HG03460 (cell line): Measurements from ENCODE around the gene BID.

Experiments
- ATAC-seq: cut with Tn5 transposase; IDR thresholded peaks from one replicate; pipeline ENCODE4 v1.9.1; 2021; ENCODE audit not compliant: unreplicated experiment

BID gene

DNA sequence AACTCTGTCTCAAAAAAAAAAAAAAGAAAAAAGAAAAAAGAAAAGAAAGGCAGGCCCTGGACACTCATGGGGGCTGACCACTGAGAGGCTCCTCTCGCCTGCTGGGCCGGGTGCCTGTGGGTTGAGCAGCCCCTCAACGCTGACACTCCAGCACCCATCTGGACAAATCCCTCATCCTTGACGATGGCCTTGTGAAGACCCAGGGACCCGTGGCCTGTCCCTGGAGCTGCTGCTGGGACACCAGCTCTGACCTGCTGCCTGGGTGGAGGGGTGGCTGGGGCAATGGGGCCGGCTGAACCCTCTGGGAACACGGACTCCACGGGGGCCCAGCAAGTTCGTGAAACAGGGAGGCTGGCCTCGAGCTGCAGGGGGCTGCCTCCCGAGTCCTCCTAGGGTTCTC, 10.5 kb upstream of the BID start:
- ATAC-seq: no peak

DNA sequence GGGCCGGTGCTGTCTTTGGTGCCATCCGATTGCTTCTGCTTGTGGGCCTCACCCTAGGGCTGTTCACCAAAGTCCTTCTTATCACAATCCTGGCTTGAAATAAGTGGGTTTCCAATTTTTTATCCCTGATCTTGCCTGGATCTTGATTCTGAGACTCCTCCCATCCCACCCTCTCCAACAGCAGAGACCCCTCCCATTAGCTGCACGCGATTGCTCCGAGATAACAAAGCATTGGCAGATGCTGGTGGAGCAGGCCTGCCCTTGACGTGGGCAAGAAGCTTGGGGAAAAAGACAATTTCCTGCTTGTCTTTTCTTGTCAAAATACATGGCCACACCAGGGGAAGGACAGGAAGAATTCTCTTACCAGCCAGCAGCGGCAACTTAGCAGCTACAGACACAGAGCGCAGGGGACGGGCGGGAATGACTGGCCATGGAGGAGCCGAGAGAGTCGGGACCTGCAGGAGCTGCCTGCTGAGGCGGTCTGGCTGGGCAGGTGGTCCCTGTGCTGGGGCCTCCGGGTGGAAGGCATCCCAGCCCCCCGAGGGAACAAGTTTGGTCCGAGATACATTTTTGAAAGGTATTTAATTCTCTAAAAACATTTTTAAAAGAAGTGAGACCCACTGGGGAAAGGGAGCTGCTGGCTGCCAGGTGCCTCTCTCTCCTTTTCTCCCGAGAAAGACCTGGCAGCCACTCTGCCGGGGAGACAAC, 9.7 kb upstream of the BID start:
- ATAC-seq: no peak

DNA sequence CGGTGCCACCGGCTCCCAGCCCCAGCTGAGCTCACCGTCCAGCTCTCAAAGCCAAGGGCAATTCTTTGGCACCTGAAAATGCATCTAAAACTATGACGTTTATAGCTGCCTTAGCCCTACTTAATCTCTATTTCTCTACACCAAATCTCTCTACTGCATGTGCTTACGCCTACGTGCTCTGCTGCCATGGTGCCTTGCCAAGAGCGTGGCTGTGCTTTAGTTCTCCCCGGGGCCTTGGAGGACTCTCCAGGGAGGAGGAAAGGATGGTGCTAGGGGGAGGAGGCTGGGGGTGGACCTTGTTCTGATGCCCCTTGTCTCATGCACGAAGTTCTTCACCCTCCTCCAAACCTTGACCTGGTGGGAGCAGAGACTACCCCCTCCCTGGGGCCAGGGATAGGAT, 9.0 kb upstream of the BID start:
- no peak for ATAC-seq

DNA sequence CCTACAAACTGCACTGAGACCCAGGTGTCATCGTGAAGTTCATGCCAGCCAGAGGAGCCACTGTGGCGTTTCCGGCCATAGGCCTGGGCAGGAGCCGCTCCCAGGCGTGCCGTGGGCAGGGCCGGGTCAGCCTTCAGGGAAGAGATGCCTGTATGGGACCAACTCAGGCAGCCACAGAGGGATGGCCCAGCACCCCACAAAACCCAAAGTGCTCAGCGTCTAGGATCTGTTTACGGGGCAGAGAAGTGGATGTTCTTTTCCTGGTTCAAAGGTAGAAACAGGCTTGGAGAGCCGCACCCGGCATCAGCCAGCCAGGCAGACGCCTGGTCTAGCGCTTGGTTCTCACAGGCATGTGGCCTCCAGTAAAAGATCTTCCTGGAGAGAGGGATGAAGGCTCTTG, 8.4 kb upstream of the BID start:
- no peak for ATAC-seq

DNA sequence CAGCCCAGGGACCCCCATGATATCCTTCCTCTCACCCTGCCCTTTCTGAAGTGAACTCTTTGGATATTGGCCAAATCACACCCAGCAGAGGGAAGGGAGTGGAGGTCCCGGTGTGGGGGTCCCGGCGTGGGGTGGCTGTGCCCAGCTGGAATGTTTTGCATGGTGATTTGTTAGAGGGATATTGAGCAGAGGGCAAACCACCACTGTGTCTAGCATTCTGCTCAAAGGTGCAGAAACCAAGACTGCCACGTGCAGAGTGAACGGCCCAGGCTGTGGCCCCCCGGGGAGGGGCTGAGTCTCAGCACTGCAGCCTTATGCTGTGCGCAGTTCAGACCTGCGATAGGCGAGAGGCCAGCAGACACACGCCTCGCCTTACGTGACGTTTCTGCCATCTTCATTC, 7.9 kb upstream of the BID start:
- ATAC-seq: no peak

DNA sequence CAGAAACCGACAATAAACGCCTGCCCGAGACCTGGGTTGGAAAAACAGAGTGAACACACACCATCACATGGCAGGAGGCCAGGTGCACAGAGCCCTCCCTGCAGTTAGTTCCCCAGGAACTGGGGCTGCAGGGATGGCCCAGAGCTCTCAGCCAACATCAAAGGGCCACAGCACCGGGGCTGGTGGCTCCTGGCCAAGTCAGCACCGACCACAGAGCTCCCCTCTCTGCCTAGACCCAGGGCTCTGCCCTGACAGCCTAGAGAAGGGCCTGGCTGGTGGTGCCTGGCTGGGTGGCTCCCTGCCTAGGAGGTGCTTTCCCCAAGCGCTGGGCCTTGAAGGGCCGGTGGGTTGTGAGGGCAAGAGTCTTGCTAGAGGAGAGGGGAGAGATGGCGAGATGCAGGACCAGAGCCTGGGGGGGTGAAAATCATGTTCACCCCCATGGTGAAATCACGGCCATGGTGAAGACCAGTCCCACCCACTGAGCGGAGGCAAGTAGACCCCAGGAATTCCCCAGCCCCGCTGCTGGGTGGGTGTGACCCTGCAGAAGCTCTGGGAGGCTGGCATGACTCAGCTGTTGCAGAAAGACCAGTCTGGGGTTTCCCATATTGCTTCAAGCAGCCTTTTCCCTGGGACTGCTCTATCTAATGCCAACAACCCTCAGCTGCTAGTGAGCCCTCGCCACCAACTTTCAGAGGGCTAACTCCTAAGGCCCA, 7.2 kb upstream of the BID start:
- peak; percentile 34 for ATAC-seq

DNA sequence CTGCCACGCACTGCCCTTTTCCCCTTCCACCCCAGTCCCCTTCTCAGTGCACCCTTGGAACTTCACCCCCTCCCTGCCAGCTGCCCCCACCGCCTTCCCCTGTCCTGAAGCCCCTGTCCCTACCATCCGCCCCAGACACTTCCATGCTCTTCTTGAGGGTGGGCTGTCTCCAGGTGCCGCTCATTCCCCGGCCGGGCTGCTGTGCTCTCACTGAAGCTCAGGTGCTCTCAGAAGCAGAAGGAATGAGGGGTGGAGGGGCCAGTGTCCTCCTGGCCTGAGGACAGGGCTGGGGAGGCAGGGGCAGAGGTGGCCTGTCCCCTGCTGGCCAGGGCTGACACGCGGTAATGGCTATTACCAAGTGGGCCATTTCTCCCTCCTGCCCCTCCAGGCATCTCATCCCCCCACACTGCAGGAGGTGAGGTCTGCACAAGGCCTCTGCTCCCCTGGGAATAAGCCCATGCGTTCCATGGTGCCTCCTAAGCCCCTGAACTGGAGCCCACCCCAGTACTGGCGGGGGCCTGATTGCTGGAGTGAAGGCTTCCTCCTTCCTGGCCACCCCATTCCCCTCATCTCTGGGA, 6.6 kb upstream of the BID start:
- ATAC-seq: no peak

DNA sequence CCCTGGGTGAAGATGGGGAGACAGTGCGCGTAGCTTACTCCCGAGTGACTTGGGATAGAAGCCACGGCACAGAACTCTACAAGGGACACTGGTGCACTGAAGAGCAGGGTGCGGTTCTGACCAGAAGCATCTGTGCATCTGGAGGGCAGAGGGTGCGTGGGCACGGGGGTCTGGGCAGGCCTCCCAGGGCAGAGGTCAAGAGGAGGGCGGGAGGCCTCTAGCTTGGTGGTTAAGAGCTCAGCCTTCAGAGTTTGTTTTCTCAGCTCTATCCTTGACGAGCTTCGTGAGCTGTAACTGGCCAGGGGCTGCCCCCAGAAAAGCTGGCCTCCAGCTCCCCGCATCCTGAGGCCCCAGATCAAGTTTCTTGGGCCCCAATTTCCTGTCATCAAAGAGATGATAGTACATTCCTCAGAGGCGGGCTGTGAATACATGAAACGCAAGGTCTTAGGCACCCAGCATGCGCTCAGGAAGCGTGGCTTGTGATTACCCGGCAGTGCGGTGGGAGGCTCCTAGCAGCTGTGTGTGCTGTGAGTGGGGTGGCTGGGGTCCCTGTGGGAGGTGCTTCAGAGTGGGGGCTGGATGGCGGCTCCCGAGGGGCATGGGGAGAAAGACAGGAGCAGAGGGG, 6.0 kb upstream of the BID start:
- no peak for ATAC-seq

DNA sequence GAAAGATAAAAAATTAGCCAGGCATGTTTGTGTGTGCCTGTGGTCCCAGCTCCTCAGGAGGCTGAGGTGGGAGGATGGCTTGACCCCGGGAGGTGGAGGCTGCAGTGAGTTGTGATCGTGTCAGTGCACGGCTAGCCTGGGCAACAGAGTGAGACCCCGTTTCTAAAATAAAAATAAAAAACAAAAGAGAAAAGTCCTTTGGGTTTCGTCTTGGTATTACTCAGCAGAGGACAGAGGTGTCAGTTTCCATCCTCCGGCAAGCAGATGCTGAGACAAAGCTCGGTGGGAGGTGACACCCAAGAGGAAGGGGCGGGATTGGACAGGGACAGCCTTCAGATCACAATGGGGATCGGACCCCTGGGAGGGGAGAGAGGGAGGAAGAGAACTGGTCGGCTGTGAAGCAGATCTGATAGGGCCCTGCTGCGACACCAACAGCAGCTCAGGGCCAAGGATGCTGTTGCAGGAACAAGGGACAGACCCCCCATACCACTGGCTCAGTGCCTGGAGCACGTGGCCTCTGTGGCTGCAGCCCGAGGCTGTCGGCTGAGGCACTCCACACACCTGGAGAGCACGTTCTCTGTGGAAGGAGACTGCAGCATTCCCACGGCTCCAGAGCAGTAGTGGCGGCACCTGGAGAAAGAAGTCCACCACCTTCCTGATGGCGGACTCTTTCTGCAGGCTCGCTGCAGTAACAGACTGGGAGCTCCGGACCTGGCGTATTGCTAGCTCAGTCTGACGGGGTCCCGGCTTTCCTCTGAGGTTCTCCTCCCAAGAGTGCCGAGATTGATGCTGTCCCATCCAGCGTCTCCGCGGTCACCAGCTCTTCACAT, 5.2 kb upstream of the BID start:
- ATAC-seq: no peak

DNA sequence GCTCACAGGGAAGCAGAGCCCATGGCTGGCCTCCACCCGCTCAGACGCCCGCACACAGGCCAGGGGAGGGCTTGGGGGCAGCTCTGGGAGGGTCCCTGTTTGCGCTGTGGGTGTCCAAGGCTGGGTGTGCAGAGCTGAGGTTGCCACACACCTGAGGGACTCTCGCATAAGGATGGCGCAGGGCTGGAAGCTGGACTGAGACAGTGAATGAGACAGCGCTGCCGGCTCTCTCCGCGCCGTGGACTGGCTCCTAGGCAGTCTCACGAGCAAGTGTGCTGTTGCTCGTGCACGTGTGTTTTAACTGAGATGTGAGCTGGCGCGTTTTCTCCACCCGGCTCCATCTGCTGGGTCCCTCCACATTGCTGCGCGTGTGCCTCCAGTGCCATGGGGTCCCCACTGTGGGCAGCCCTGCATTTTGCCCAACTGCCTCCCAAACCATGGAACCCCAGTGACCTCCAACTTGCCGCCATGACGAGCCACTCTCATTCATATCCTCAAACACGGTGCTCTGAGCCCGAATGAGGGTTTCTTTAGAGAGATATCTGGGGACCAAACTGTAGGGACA, 4.2 kb upstream of the BID start:
- no peak for ATAC-seq

DNA sequence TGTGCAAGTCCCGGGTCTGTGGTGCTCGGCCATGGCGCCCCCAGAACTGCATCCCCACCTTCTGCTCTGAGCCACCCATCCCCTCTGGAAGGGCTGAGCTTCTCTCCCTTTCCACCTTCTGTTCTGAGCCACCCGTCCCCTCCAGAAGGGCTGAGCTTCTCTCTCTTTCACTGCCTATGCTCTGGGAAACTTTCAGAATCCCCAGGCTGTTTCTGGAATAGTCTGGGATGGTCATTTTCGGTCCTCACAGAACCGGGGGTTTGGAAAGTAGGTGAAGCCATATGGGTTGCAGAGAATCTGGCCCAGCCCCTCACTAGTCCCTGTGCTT, 3.4 kb upstream of the BID start:
- ATAC-seq: no peak

DNA sequence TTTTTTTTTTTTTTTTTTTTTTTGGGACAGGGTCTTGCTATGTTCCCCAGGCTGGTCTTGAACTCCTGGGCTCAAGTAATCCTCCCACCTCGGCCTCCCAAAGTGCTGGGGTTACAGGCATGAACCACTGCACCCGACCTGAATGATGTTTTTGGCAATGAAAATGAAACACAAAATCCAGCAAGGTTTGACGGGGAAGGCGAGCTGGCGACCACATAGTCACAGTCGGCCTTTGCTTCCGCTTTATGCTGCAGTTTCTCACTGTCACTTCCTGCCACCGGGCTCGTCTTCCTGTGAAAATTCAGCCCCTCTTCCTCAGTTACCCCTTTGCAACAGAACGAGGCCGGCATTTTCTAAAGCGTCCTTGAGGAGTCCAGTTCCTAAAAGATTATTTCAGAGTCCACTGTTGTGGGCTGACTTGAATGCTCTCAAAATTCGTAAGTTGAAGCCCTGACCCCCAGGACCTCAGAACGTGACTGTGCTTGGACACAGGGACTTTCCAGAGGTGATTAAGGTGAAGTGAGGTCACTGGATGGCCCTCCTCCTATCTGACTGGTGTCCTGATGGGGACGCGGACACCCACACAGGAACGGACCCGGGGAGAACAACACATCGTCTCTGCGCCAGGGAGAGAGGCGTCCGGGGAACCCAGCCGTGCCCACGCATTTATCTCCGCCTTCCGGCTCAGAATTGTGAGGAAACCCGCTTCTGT, 2.9 kb upstream of the BID start:
- peak; percentile 30 for ATAC-seq

DNA sequence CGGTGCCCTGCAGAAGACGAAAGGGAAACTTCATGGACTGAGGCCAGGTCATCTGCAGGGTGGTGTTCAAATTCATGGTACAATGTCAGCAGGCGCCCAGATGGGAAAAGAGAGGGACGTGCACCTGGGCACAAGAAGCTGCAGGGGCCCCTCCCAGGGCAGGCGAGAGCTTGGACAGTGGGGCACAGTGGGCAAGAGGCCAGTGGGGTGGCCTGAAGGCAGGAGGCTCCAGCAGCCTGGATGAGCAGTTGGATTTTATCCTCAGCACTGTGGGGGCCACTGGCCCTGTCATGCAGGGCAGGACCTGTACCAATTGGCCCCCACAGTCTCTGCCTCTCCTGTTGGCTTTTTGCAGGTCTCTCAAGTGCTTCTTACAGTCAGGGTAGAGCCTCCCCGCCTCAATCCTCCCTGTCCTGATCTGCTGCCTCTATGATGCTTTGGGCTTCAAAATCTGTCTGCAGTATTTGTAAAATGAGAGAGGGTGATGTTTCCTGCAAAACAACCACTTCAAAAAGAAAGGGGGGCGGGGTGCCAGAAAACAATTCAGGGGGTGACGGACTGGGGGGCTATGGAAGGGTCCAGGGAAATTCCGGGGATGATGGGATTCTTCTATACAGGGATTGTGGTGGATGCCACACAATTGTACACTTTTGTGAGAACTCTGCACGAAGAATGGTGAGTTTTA, 1.7 kb upstream of the BID start:
- no peak for ATAC-seq

DNA sequence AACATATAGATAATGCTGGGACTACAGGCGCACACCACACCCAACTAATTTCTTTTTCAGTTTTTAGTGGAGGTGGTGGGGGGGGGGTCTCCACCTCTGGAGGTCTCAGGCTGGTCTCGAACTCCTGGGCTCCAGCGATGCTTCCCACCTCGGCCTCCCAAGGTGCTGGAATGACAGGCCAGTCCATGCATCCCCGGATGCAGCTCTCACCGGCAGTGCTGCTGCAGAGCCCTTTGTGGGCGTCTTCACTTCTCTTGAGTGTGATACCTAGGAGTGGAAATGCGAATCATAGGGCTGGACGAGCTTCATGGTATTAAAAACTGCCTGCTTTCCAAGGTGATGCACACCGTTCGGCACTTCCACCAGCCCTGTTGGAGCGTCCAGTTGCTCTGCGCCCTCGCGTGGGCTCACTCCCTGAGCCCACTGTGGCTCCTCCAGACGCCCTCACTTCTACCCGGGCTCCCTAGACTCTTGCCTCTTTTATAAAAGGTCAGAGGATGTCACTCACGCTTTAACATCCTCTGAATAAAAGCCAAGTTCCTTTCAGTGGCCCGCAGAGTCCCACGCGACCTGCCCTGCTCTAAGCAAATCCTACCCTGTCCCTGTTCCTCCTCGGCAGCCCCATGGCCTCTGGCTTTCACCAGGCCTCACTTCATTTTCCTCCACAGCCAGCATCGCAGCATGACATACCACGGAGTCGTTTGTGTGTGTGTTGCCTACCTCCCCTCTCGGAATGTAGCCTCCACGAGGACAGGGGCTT, 837 bp upstream of the BID start:
- ATAC-seq: no peak

DNA sequence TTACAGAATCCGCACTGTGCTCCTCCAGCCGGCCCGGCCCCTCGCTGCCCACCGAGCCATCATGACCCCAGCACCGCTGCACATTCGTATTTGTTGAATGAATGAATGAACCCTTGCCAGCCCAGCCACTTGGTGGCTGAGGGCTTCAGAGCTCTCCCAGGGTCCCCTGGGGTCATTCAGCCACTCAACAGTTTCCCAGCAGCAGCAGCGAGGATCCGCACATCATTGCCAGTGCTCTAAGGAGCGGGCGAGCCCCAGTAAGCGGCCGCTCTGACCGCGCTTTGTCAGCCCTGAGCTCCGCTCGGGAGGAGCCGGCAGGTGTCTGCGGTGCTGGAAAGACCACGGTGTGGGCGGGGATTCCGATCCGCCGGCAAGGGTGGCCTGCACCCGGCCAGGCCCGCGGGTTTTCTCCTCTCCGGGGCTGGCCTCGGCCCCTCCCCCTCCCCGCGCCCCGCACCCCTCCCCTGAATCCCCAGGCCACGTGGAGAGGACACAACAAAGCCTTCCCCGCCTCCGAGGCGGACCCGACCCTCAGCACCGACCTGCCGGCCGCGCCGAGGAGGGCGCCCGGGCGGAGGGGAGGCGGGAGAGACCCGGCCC, 563 bp downstream of the BID start:
- ATAC-seq: no peak

DNA sequence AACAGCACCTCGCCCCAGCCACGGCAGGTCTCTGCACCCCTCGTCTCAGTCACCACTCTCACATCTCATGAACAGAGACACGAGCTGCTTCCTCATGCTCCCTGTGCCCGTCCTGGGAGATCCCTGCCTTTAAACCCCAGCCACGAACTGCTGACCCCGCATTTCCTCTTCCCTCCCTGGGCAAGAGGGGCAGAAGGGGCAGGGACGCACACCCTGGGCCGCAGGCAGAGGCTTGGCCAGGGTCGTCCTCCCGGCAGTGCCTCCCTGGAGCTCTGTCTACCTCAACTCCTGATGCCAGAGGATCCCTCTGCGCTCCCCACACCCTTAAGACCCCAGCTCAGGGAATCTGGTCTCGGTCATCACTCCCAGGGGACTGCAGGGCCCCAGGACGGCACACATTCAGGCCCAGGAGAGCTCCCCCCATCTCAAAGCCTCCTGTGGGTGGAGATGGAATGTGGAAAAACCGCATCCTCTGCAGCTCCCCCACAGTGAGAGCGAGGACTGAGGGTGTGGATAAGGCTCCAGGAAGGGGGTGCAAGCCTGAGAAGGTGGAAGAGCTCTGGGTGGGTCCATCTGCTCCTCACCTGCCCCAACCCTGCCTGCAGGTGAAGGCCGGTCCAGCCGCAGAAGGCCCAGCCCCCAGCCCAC, 1.2 kb downstream of the BID start:
- no peak for ATAC-seq

DNA sequence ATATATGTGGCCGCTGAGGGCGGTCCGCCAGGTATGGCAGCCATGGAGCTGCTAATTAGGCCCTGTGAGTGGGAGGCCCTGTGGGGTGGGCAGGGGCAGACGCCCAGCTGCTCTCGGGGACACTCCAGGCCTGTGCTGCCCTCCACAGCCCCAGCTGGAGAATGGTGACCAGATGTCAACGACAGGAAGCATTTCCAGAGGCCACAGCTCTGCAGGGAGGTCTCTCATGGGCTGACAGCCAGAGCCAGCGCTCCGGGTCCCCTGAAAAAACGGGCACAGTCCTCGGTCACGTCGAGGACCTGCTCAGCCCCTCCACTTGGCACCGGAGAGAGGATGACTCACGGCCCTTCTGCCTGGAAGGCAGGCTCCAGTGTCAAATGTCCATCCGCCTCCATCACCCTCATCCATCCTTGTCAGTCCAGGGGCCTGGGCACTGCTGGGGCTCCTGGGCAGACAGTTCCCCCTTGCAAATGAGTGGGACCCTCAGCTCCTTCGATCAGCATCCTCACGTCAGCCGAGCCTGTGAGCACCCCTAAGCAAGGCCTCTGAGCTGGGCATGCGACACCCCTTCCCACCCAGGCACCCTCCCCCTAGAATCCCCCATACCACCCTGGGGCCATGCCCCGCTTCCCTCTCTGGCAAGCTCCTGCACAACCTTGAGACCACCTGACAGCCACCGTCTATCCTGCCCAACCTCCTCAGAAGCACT, 1.9 kb downstream of the BID start:
- no peak for ATAC-seq
